HEK293T (cell line): Measurements from ENCODE around the gene OR5AP2.

ENCODE experiments used
- BHLHE40 ChIP-seq: fragments of 450-650 bp; IDR thresholded peaks from 2 replicates; pipeline ENCODE4 v1.6.1; 2016; ENCODE audit warnings: mild to moderate bottlenecking, moderate library complexity, borderline replicate concordance
- ELF4 ChIP-seq: fragments of 450-650 bp; IDR thresholded peaks from 2 replicates; pipeline ENCODE4 v1.6.1; 2017; ENCODE audit warnings: antibody characterized with exemption
- FOXA1 ChIP-seq: fragments of 450-650 bp; IDR thresholded peaks from 2 replicates; pipeline ENCODE4 v1.6.1; 2016; ENCODE audit warnings: mild to moderate bottlenecking
- FOXK2 ChIP-seq: fragments of 450-650 bp; IDR thresholded peaks from 2 replicates; pipeline ENCODE4 v1.6.1; 2016; ENCODE audit warnings: mild to moderate bottlenecking
- HDGF ChIP-seq: fragments of 450-650 bp; IDR thresholded peaks from 2 replicates; pipeline ENCODE4 v1.6.1; 2017; ENCODE audit warnings: antibody characterized with exemption, borderline replicate concordance
- NFRKB ChIP-seq: fragments of 450-650 bp; IDR thresholded peaks from 2 replicates; pipeline ENCODE4 v1.6.1; 2016; ENCODE audit warnings: mild to moderate bottlenecking, moderate library complexity
- PKNOX1 ChIP-seq: fragments of 450-650 bp; IDR thresholded peaks from 2 replicates; pipeline ENCODE4 v1.6.1; 2016
- SP1 ChIP-seq: fragments of 450-650 bp; IDR thresholded peaks from 2 replicates; pipeline ENCODE4 v1.6.1; 2017
- SUZ12 ChIP-seq: fragments of 450-650 bp; IDR thresholded peaks from 2 replicates; pipeline ENCODE4 v1.6.1; 2016; ENCODE audit warnings: mild to moderate bottlenecking
- TARDBP ChIP-seq: fragments of 450-650 bp; IDR thresholded peaks from 2 replicates; pipeline ENCODE4 v1.6.1; 2016

- TF ChIP-seq FOXK2 (no peak), ELF4 (no peak), SUZ12 (no peak), NFRKB (no peak), SP1 (no peak), HDGF (no peak), FOXA1 (no peak), PKNOX1 (no peak), TARDBP (no peak), BHLHE40 (no peak)
Observed at GRCh38 chr11:56611174-56611573, 31.1 kb downstream of the OR5AP2 start.
